Activated naive CD8-positive, alpha-beta T cell treated with anti-CD3 and anti-CD28 coated beads for 36 hours (primary cell): ENCODE measurements around the gene WDR91. TPM values are rescaled to one million over a fixed set of nuclear protein-coding genes. Genes with fewer than 3 reads are reported as not detected.
A peak's percentile ranks its signal among the peaks of the same experiment; 100 is the strongest.

Experiments used
- DNase-seq: peaks from one replicate; pipeline ENCODE4 v3.0.0; 2021
- H3K27ac Mint-ChIP-seq: one replicate; pipeline ENCODE4 v1.8.0; 2022; ENCODE audit warnings: mild to moderate bottlenecking, moderate library complexity, mixed read lengths
- H3K27me3 Mint-ChIP-seq: one replicate; pipeline ENCODE4 v1.8.0; 2022; ENCODE audit warnings: mild to moderate bottlenecking, mixed read lengths
- H3K36me3 Mint-ChIP-seq: one replicate; pipeline ENCODE4 v1.8.0; 2021; ENCODE audit warnings: mild to moderate bottlenecking, mixed read lengths
- H3K4me1 Mint-ChIP-seq: one replicate; pipeline ENCODE4 v1.8.0; 2021; ENCODE audit warnings: mixed read lengths
- H3K4me3 Mint-ChIP-seq: one replicate; pipeline ENCODE4 v1.8.0; 2022; ENCODE audit warnings: mild to moderate bottlenecking, moderate library complexity, mixed read lengths
- H3K9me3 Mint-ChIP-seq: one replicate; pipeline ENCODE4 v1.8.0; 2022; ENCODE audit warnings: mixed read lengths
- total RNA-seq, 2 experiments: library from RNA; stranded (reverse); gene quantifications; one replicate each; pipeline ENCODE4 v1.2.3, GENCODE V29; 2021

The WDR91 gene
- total RNA-seq, 2 experiments from 2014 or later, result 12.3 to 14.0 TPM

- peak overlapping the region; percentile 1 for H3K27ac Mint-ChIP-seq
- peaks cover 39% of the 10 kb centered on the region for H3K4me1 Mint-ChIP-seq
- H3K9me3 Mint-ChIP-seq, result peaks cover 49% of the 10 kb centered on the region
- no peak for DNase-seq
- H3K36me3 Mint-ChIP-seq, result peaks cover 89% of the 10 kb centered on the region
- no peaks in the 10 kb centered on the region for H3K27me3 Mint-ChIP-seq
- no peak overlapping the region for H3K4me3 Mint-ChIP-seq
Observed at GRCh38 chr7:135158874-135159273, 52.5 kb downstream of the WDR91 start.

GRCh38 chr7:135158141-135158655 lies 53.1 kb downstream of the WDR91 start:
- DNase-seq, result no peak
- Mint-ChIP-seq H3K4me1 (peaks cover 39% of the 10 kb centered on the region), H3K9me3 (peaks cover 52% of the 10 kb centered on the region), H3K27me3 (no peaks in the 10 kb centered on the region), H3K4me3 (no peak overlapping the region), H3K36me3 (peaks cover 93% of the 10 kb centered on the region), H3K27ac (no peak overlapping the region)

- Mint-ChIP-seq H3K27me3 (no peaks in the 10 kb centered on the region), H3K4me1 (peaks cover 43% of the 10 kb centered on the region), H3K9me3 (peaks cover 47% of the 10 kb centered on the region), H3K27ac (no peak overlapping the region), H3K36me3 (peaks cover 89% of the 10 kb centered on the region), H3K4me3 (no peak overlapping the region)
- DNase-seq, result no peak
Observed at GRCh38 chr7:135156290-135156689, 55.0 kb downstream of the WDR91 start.

GRCh38 chr7:135154734-135155133 lies 56.6 kb downstream of the WDR91 start:
- Mint-ChIP-seq H3K4me3 (no peak overlapping the region), H3K27ac (no peak overlapping the region), H3K36me3 (peaks cover 88% of the 10 kb centered on the region), H3K27me3 (no peaks in the 10 kb centered on the region), H3K9me3 (peaks cover 41% of the 10 kb centered on the region), H3K4me1 (peaks cover 42% of the 10 kb centered on the region)
- no peak for DNase-seq

GRCh38 chr7:135152442-135152841 lies 58.9 kb downstream of the WDR91 start:
- Mint-ChIP-seq H3K4me3 (no peak overlapping the region), H3K27me3 (no peaks in the 10 kb centered on the region), H3K9me3 (peaks cover 41% of the 10 kb centered on the region), H3K36me3 (peaks cover 75% of the 10 kb centered on the region), H3K4me1 (peaks cover 47% of the 10 kb centered on the region), H3K27ac (no peak overlapping the region)
- DNase-seq, result no peak

GRCh38 chr7:135151533-135151932 lies 59.8 kb downstream of the WDR91 start:
- no peak for DNase-seq
- Mint-ChIP-seq H3K27me3 (no peaks in the 10 kb centered on the region), H3K9me3 (peaks cover 35% of the 10 kb centered on the region), H3K36me3 (peaks cover 66% of the 10 kb centered on the region), H3K4me3 (peak overlapping the region; percentile 30), H3K27ac (peak overlapping the region; percentile 49), H3K4me1 (peaks cover 52% of the 10 kb centered on the region)

- DNase-seq, result no peak
- Mint-ChIP-seq H3K36me3 (peaks cover 62% of the 10 kb centered on the region), H3K27ac (peak overlapping the region; percentile 49), H3K9me3 (peaks cover 31% of the 10 kb centered on the region), H3K4me3 (peak overlapping the region; percentile 30), H3K4me1 (peaks cover 56% of the 10 kb centered on the region), H3K27me3 (no peaks in the 10 kb centered on the region)
Observed at GRCh38 chr7:135151132-135151531, 60.2 kb downstream of the WDR91 start.

- DNase-seq, result no peak
- Mint-ChIP-seq H3K4me1 (peaks cover 64% of the 10 kb centered on the region), H3K36me3 (peaks cover 53% of the 10 kb centered on the region), H3K27ac (peak overlapping the region; percentile 54), H3K27me3 (no peaks in the 10 kb centered on the region), H3K4me3 (peak overlapping the region; percentile 88), H3K9me3 (peaks cover 25% of the 10 kb centered on the region)
Observed at GRCh38 chr7:135150072-135150782, 61.1 kb downstream of the WDR91 start.

GRCh38 chr7:135147899-135148721 lies 63.2 kb downstream of the WDR91 start, which contains the start of gene TMEM140:
Gene TMEM140, plus strand, starts transcription at chr7:135148072. Its CDS starts 16,370 bp downstream, at chr7:135164442.
- peaks cover 57% of the 10 kb centered on the region for H3K4me1 Mint-ChIP-seq
- H3K27me3 Mint-ChIP-seq, result no peaks in the 10 kb centered on the region
- peak within 1 kb of the TSS; percentile 88 for H3K4me3 Mint-ChIP-seq
- H3K27ac Mint-ChIP-seq, result peak within 1 kb of the TSS; percentile 97
- peaks cover 8% of the 10 kb centered on the region for H3K9me3 Mint-ChIP-seq
- peak; percentile 52 for DNase-seq
- peaks cover 34% of the 10 kb centered on the region for H3K36me3 Mint-ChIP-seq

- H3K27me3 Mint-ChIP-seq, result no peaks in the 10 kb centered on the region
- DNase-seq, result no peak
- H3K4me3 Mint-ChIP-seq, result peak overlapping the region; percentile 88
- peaks cover 52% of the 10 kb centered on the region for H3K4me1 Mint-ChIP-seq
- H3K9me3 Mint-ChIP-seq, result peaks cover 2% of the 10 kb centered on the region
- H3K27ac Mint-ChIP-seq, result peak overlapping the region; percentile 97
- peaks cover 27% of the 10 kb centered on the region for H3K36me3 Mint-ChIP-seq
Observed at GRCh38 chr7:135147341-135147898, 63.9 kb downstream of the WDR91 start.

- Mint-ChIP-seq H3K9me3 (peaks cover 14% of the 10 kb centered on the region), H3K4me1 (peaks cover 26% of the 10 kb centered on the region), H3K27me3 (no peaks in the 10 kb centered on the region), H3K36me3 (peaks cover 10% of the 10 kb centered on the region), H3K4me3 (no peak overlapping the region), H3K27ac (no peak overlapping the region)
- no peak for DNase-seq
Observed at GRCh38 chr7:135143885-135144668, 67.2 kb downstream of the WDR91 start.

Other genes with a start within 250 kb of the WDR91 start
- gene AGBL3, start 225.0 kb downstream of the WDR91 start, total RNA-seq, result 1 to 10 TPM; 2.2 to 3.6 TPM
- gene TMEM140, start 63.5 kb downstream of the WDR91 start, total RNA-seq, result 10 to 100 TPM; 12.7 to 12.8 TPM
- gene CYREN, start 40.8 kb downstream of the WDR91 start, total RNA-seq, result 10 to 100 TPM; 51.7 to 54.4 TPM
- not detected for gene STRA8, start 22.3 kb upstream of the WDR91 start, total RNA-seq